Astrocyte of the spinal cord (primary cell): ENCODE measurements around the gene CAPN13.

Experiments
- DNase-seq: peaks from one replicate; pipeline ENCODE4 v3.0.0; 2011; ENCODE audit warnings: low read depth, low spot score
- H3K4me3 ChIP-seq: 2 replicates; pipeline ENCODE4 v1.5.1; 2011; ENCODE audit warnings: low read depth, mild to moderate bottlenecking, low read length, moderate library complexity
- CTCF ChIP-seq: IDR thresholded peaks from 2 replicates; pipeline ENCODE4 v1.5.1; 2012; ENCODE audit warnings: low read depth, mild to moderate bottlenecking, low read length, inconsistent platforms
- in situ Hi-C: cut with HindIII; loops from 2 replicates; pipeline ENCODE4 v1.10.0; 2017; ENCODE audit warnings: low sequenced_read_pairs

The CAPN13 gene

DNA sequence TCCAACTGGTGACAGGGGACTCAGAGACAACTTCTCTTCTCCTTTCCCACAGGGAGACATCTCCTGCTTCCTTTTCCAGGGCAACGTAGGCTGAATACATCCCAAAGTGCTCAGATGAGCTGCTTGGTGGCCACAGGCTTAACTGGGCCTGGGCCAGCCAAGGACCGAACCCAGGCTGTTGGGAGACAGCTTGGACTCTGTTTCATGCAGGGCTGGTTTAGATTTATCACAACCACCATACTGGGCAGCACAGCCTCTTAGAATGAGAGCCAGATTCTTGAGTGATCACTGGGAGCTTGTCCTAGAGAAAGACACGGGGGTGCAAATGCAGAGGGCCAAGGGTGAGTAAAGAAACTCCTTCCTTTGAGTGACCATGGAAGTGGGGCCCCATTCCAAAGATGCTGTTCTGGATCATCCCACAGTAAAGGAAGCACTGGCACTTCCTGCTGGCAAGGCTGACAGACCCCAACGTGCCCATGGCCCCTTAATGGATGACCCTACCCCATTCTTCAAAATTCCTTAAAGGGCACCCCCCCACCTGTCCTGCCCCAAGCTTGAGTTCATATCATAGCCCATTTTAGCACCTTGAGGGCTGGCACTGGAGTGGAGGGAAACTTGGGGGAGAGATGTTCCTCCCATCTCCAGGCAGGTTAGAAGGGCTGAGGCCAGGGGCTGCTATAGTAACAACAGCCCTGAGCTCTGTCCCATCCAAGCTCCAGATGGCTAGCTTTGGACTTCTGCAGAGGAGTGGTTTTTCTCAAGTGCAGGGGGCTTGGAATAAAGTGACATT is 84.1 kb downstream of the CAPN13 start:
- no peak overlapping the region for H3K4me3 ChIP-seq
- DNase-seq = no peak
- in situ Hi-C loops = no loop called here
- no peak for TF ChIP-seq CTCF

GRCh38 chr2:30721668-30722647 is 85.3 kb downstream of the CAPN13 start:
- no peak for TF ChIP-seq CTCF
- no peak overlapping the region for H3K4me3 ChIP-seq
- in situ Hi-C loops = no loop called here
- no peak for DNase-seq

- no peak for DNase-seq
- in situ Hi-C loops = no loop called here
- no peak overlapping the region for H3K4me3 ChIP-seq
- TF ChIP-seq CTCF = no peak
Observed at GRCh38 chr2:30721241-30721640, 86.0 kb downstream of the CAPN13 start.

DNA sequence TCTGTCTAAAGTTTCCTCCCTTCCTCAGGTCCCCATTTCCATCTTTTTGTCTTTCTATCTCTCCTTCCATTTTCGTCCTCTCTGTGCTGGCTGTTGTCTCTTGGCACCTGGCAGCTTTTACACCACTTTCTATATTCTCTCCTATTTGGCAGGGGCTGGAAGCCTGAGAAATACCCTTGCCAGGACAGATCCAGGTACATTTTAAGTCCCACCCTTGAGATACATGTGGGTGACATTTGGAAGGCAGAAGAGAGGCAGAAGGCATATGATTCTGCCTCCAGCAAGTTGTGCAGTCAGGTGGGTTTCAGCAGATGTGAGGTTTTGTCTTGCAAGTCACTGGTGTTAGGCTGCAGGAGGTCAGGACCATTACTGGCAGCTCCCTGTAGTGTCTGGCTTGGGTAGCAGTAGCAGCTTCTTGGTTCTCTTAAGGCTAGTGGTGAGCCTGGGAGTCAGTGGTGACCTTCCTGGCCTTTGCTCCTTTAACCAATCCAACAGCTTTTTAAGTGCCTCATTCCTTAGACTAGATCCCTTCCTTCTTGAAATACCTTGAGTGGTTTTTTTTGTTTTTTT is 90.1 kb downstream of the CAPN13 start:
- no peak overlapping the region for H3K4me3 ChIP-seq
- no peak for TF ChIP-seq CTCF
- no peak for DNase-seq
- in situ Hi-C loops = no loop called here

GRCh38 chr2:30716123-30716900 is 90.9 kb downstream of the CAPN13 start:
- TF ChIP-seq CTCF = no peak
- no peak overlapping the region for H3K4me3 ChIP-seq
- no peak for DNase-seq
- in situ Hi-C loops = no loop called here
